GM18499 (cell line): Measurements from ENCODE around the gene ROMO1.
"Not testable (repeated sequence)": the region's sequence is repeated elsewhere in the genome, so short reads cannot be mapped to it uniquely, and the experiment has no call there.

Source experiments
- ATAC-seq: cut with Tn5 transposase; IDR thresholded peaks from one replicate; pipeline ENCODE4 v1.9.1; 2021; ENCODE audit warnings: moderate number of reproducible peaks; ENCODE audit not compliant: insufficient read depth, unreplicated experiment

The ROMO1 gene

GRCh38 chr20:35744492-35744841 is 45.3 kb downstream of the ROMO1 start:
- ATAC-seq = not testable (repeated sequence)
